Activated B cell treated with CpG ODN at 0.5 μM for 24 hours (primary cell): Measurements from ENCODE around the gene RHAG. TPM values are rescaled to one million over a fixed set of nuclear protein-coding genes. Genes with fewer than 3 reads are reported as not detected.

Experiments
- ATAC-seq: fragments of 200-7000 bp; cut with Tn5 transposase; one replicate; pipeline ENCODE4 v1.10.0; 2021; ENCODE audit warnings: low read depth, mild to moderate bottlenecking, moderate library complexity
- CTCF ChIA-PET: fragments of 350-600 bp; sonication (Branson Sonifier 250); formaldehyde crosslinking; loops from one replicate; lab custom pipeline; 2021; ENCODE audit warnings: antibody characterized with exemption; lab: Charles Lee
- POLR2A ChIA-PET: fragments of 350-600 bp; sonication (Branson Sonifier 250); formaldehyde crosslinking; loops from one replicate; lab custom pipeline; 2021; ENCODE audit warnings: antibody characterized with exemption; lab: Charles Lee
- DNase-seq: peaks from one replicate; pipeline ENCODE4 v3.0.0; 2022
- H3K27ac Mint-ChIP-seq: one replicate; pipeline ENCODE4 v1.8.0; 2020; ENCODE audit warnings: mixed read lengths
- H3K27me3 Mint-ChIP-seq: one replicate; pipeline ENCODE4 v1.8.0; 2021; ENCODE audit warnings: mixed read lengths
- H3K36me3 Mint-ChIP-seq: one replicate; pipeline ENCODE4 v1.8.0; 2021; ENCODE audit warnings: low read depth, mixed read lengths
- H3K4me1 Mint-ChIP-seq: one replicate; pipeline ENCODE4 v1.8.0; 2021; ENCODE audit warnings: mixed read lengths
- H3K4me3 Mint-ChIP-seq: one replicate; pipeline ENCODE4 v1.8.0; 2020; ENCODE audit warnings: mild to moderate bottlenecking, mixed read lengths
- H3K9me3 Mint-ChIP-seq: one replicate; pipeline ENCODE4 v1.8.0; 2020; ENCODE audit warnings: mixed read lengths
- CTCF ChIP-seq: fragments of 200-600 bp; IDR thresholded peaks from one replicate; pipeline ENCODE4 v1.8.0; 2022; ENCODE audit warnings: antibody characterized with exemption, mild to moderate bottlenecking
- intact Hi-C: fragments of 100-400 bp; cut with micrococcal nuclease; formaldehyde crosslinking; loops from one replicate; pipeline ENCODE4 v1.15.1; 2024
- total RNA-seq: library from RNA; stranded (reverse); gene quantifications from 2 replicates; pipeline ENCODE4 v1.2.3, GENCODE V29; 2022

RHAG gene
- total RNA-seq, 1 donor from 2014 or later, result not detected

DNA sequence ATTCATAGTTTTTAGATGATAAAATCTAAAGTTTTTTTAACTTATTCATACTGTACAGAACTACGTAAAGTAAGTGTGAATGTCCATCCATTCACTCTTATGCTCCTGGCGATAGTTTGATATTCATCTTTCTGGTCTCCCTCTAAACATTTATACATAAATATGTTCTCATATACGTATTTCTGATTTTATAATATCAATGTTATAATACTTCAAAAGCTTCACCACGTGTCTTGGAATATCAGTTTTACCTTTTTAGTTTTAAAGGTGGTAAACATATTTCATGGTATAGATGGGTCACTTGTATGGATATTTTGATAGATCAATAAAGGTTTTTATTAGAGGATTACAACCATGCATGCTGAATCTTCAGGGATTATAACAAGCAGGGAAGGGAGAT is 10.3 kb upstream of the RHAG start:
- TF ChIP-seq CTCF, result no peak
- Mint-ChIP-seq H3K36me3 (no peaks in the 10 kb centered on the region), H3K4me1 (no peaks in the 10 kb centered on the region), H3K27me3 (no peaks in the 10 kb centered on the region), H3K27ac (no peak overlapping the region), H3K9me3 (no peaks in the 10 kb centered on the region), H3K4me3 (no peak overlapping the region)
- no peak for ATAC-seq
- intact Hi-C loops, result no loop called here
- POLR2A ChIA-PET, result no interaction called here
- DNase-seq, result no peak
- CTCF ChIA-PET, result no interaction called here

GRCh38 chr6:49646130-49646824 is 9.6 kb upstream of the RHAG start:
- H3K27me3 Mint-ChIP-seq, result no peaks in the 10 kb centered on the region
- no peak overlapping the region for H3K4me3 Mint-ChIP-seq
- no peak for TF ChIP-seq CTCF
- intact Hi-C loops, result no loop called here
- H3K36me3 Mint-ChIP-seq, result no peaks in the 10 kb centered on the region
- ChIA-PET CTCF (no interaction called here), POLR2A (no interaction called here)
- no peaks in the 10 kb centered on the region for H3K4me1 Mint-ChIP-seq
- ATAC-seq, result no peak
- DNase-seq, result no peak
- no peak overlapping the region for H3K27ac Mint-ChIP-seq
- H3K9me3 Mint-ChIP-seq, result no peaks in the 10 kb centered on the region

DNA sequence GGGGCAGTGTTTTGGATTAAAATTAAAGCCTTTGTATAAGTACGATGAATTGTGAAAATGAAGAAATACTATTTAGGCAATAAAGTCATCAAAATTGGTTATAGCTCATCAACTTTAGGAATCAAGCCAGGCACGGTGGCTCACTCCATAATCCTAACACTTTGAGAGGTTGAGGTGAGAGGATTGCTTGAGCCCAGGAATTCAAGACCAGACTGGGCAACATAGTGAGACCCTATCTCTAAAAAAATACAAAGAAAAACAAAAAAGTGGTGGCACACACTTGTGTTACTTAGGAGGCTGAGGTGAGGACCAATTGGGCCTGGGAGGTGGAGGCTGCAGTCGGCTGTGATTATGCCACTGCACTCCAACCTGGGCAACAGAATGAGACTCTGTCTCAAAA is 8.5 kb upstream of the RHAG start:
- Mint-ChIP-seq H3K9me3 (no peaks in the 10 kb centered on the region), H3K27ac (no peak overlapping the region), H3K4me1 (no peaks in the 10 kb centered on the region), H3K36me3 (no peaks in the 10 kb centered on the region), H3K4me3 (no peak overlapping the region), H3K27me3 (no peaks in the 10 kb centered on the region)
- no peak for DNase-seq
- TF ChIP-seq CTCF, result no peak
- ATAC-seq, result no peak
- ChIA-PET CTCF (no interaction called here), POLR2A (no interaction called here)
- intact Hi-C loops, result no loop called here

- intact Hi-C loops, result no loop called here
- H3K27ac Mint-ChIP-seq, result no peak overlapping the region
- no peak for DNase-seq
Measured at GRCh38 chr6:49639177-49639817, 2.7 kb upstream of the RHAG start.

GRCh38 chr6:49637350-49637731 is 702 bp upstream of the RHAG start:
- intact Hi-C loops, result no loop called here
- no peaks in the 10 kb centered on the region for H3K4me1 Mint-ChIP-seq
- no peaks in the 10 kb centered on the region for H3K27me3 Mint-ChIP-seq
- H3K4me3 Mint-ChIP-seq, result no peak overlapping the region
- no peak overlapping the region for H3K27ac Mint-ChIP-seq
- no peaks in the 10 kb centered on the region for H3K9me3 Mint-ChIP-seq
- DNase-seq (no peak), ATAC-seq (no peak)
- no peaks in the 10 kb centered on the region for H3K36me3 Mint-ChIP-seq
- POLR2A ChIA-PET, result no interaction called here
- CTCF ChIA-PET, result no interaction called here
- no peak for TF ChIP-seq CTCF

More at GRCh38 chr6:49639177-49639817, 2.7 kb upstream of the RHAG start:
- Mint-ChIP-seq H3K4me1 (no peaks in the 10 kb centered on the region), H3K4me3 (no peak overlapping the region), H3K9me3 (no peaks in the 10 kb centered on the region), H3K27me3 (no peaks in the 10 kb centered on the region), H3K36me3 (no peaks in the 10 kb centered on the region)
- POLR2A ChIA-PET, result no interaction called here
- no peak for TF ChIP-seq CTCF
- CTCF ChIA-PET, result no interaction called here
- no peak for ATAC-seq
